DMS153 (cell line): Measurements from ENCODE around the gene ZC3H15.
"Not testable (repeated sequence)": the region's sequence is repeated elsewhere in the genome, so short reads cannot be mapped to it uniquely, and the experiment has no call there.

Experiments
- DNase-seq: peaks from one replicate; lab custom pipeline; 2025; lab: John Stamatoyannopoulos, UW

The ZC3H15 gene

GRCh38 chr2:186493564-186494085, 7.6 kb downstream of the ZC3H15 start:
- DNase-seq, result no peak

GRCh38 chr2:186496401-186496800, 10.3 kb downstream of the ZC3H15 start:
- no peak for DNase-seq

DNA sequence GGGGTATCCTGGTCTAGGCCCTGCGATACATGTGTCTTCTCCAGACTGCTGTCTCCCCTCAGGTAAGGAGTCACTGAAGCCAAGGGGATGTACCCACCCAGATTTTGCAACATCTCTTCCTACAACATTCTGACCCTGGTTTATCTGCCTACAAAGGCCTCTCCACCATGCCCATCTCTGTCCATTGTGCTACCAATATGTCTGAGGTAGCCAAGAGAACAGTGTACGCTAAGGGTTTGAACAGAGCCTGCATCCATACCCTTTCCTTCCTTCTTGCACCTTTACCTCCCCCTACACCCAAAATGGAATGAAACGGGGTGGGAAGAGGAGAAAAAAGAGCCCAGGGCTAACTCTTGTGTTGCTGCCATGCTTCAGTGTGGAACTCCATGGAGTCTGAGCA, 11.9 kb downstream of the ZC3H15 start:
- no peak for DNase-seq

DNA sequence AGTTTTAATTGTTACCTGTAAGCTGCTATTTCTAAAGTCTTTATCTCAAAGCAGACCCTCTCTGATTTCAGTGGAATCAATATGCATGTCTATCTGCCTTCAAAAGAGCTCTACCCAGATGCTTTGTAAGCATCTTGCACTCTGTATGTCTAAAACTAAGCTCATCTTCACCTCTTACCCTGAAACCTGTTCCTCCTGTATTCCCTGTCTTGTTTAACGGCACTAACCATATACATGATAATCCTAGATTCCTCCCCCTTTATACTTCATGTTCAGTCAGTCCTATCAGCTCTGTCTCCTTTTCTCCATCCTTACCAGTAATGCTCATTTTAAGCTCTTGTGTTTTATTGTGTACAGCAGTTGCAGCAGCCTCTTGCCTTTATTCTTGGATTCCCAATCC, 12.8 kb downstream of the ZC3H15 start:
- no peak for DNase-seq

DNA sequence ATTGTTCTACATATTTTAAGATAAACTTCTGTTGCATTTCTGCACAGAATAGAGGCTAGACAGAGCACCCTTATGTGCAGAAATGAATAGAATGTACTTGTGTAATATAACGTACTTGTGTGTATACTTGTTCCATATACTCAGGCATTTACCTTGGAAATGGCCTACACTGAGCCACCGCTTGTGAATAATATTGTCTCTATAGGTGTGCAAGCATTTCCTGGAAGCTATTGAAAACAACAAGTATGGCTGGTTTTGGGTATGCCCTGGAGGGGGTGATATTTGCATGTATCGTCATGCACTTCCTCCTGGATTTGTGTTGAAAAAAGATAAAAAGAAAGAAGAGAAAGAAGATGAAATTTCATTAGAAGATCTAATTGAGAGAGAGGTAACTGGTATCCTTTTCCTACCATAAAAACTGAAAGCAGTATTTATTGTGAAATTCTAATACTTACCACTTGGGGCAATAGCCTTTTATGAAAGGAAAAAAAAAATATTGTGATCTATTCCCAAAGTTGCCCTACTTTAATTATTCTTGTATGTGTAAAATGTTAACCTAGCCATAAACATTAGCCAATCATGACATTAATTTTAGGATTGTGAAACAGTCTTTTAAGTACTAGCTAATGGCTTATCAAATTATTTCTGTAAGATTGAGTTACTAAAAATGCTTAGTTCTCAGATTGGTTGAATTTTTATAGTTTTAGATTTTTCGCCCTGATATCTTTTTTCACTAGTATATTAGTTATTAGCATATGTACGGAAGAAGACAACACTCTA, 18.0 kb downstream of the ZC3H15 start:
- DNase-seq, result no peak

- DNase-seq, result no peak
Observed at GRCh38 chr2:186508263-186508662, 22.2 kb downstream of the ZC3H15 start.

GRCh38 chr2:186515376-186515775, 29.3 kb downstream of the ZC3H15 start:
- DNase-seq, result no peak

DNA sequence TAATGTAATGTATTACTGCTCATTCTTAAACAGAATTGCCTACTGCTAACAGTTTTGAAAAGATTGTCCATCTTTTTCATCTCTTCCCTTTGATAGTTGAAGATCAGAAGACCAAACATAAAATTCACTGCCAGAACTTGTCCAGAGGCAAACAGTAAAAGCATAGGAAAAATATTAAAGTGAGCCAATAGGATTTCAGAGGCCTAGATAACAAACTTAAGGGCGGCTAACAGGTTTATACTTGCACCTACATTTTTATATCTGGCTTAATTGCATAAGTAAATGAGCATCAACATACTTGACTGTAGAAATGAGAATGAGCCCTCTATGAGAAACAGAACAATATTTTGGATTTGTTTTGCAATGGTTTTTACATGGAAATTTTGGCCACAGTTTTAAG, 30.3 kb downstream of the ZC3H15 start:
- DNase-seq, result no peak

DNA sequence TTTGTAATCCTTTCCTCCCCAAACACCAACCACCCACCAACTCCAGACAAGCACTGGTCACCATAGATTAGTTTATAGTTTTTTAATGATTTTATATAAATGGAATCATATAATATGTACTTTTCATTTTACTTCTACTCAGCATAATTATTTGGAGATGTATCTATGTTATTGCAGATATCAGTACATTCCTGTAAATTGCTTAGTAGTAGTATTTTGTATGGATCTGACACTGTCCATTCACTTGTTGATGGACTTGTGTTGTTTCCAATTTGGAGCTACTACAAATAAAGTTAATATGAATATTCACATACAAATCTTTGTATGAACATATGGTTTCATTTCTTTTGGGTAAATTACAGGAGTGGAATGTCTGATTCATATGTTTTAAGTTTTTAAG, 31.0 kb downstream of the ZC3H15 start:
- no peak for DNase-seq

DNA sequence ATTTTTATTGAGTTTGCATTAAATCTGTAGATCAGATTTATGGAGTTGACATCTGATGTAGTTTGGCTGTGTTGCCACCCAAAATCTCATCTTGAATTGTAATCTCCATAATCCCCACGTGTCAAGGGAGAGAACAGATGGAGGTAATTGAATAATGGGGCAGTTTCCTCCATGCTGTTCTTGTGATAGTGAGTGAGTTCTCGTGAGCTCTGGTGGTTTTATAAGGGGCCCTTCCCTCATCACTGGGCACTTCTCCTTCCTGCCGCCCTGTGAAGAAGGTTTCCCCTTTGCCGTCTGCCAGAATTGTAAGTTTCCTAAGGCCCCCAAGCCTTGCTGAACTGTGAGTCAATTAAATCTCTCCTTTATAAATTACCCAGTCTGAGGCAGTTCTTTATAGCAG, 32.2 kb downstream of the ZC3H15 start:
- DNase-seq, result no peak

GRCh38 chr2:186518945-186519344, 32.9 kb downstream of the ZC3H15 start:
- DNase-seq, result no peak

DNA sequence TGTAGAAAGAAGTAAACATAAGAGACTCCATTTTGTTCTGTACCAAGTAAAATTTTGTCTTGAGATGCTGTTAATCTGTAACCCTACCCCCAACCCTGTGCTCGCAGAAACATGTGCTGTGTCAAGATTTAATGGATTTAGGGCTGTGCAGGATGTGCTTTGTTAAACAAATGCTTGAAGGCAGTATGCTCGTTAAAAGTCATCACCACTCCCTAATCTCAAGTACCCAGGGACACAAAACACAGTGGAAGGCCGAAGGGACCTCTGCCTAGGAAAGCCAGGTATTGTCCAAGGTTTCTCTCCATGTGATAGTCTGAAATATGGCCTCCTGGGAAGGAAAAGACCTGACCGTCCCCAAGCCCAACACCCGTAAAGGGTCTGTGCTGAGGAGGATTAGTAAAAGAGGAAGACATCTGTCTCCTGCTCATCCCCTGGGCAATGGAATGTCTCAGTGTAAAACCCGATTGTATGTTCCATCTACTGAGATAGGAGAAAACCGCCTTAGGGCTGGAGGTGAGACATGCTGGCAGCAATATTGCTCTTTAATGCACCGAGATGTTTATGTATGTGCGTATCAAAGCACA, 35.6 kb downstream of the ZC3H15 start:
- DNase-seq, result not testable (repeated sequence)

- DNase-seq, result no peak
Observed at GRCh38 chr2:186522450-186522849, 36.4 kb downstream of the ZC3H15 start.

DNA sequence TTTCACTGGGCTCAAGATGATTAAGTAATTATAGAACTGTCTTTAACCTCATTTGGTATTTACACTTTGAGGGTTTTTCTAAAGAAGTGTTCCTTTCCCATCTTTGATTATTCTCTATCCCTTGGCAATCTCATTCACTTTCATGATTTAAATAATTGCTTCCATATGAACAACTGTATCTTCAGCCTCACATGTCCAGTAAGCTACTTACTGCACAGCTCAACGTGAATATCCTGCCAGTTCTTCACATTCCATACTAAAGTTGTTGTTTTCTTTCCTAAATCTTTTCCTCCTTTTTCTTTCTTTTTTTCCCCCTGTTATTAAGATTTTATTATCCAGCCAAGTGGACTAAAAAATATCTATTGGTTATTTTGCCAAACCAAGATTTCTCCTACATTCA, 37.7 kb downstream of the ZC3H15 start:
- no peak for DNase-seq

DNA sequence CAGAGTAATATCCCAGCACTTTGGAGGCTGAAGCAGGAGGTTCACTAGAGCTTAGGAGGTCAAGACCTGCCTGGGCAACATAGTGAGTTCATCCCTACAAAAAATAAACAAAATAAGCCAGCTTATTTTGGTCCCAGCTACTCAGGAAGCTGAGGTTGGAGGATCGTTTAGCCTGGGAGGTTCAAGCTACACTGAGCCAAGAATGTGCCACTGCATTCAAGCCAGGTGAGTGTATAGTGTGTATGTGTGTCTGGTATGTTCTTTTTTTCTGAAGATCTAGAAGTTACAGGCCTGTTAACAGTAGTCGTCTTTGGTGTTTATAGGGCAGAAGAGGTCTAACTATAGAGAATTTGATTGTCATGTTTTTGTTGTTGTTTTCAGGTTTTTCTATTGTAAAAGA, 40.2 kb downstream of the ZC3H15 start:
- DNase-seq, result no peak

DNA sequence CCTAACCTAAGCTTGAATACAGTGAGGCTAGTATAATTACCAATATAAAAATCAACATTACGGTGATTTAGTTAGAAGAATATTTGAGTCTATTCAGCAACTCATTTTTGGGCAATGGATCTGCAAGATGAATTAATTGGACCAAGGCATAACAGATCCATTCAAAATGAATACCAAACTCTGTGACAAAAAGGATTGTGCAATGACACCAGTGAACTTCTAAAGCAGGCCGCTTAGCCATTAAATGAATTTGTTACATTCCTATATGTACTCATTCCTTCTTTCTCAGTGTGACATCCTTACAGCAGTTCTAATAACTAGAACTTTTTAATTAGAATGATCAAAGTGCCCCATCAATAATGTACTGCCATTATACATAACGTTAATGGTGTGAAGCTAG, 44.3 kb downstream of the ZC3H15 start:
- no peak for DNase-seq

- no peak for DNase-seq
Observed at GRCh38 chr2:186531257-186531775, 45.3 kb downstream of the ZC3H15 start.

GRCh38 chr2:186532891-186533290, 46.8 kb downstream of the ZC3H15 start:
- no peak for DNase-seq

DNA sequence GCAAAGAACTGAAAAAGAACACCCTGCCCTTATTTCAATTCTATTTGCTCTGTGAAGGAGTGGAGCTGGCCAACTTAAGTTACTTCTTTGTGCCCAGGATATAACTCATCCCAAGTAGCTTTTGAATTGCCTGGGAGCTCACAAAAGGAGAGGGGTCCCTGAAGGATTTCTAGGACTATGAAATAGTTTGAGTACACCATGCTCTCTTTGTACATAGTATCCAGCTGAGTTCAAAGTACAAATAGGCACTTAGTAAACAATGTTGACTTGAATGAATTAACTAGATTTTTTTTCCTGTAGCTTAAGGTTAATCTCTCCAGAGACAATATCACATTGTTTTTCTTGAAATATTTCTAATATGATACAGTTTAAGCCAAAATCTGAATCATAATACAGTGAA, 47.7 kb downstream of the ZC3H15 start:
- DNase-seq, result no peak

- no peak for DNase-seq
Observed at GRCh38 chr2:186534406-186534805, 48.3 kb downstream of the ZC3H15 start.

- no peak for DNase-seq
Observed at GRCh38 chr2:186535861-186536260, 49.8 kb downstream of the ZC3H15 start.

DNA sequence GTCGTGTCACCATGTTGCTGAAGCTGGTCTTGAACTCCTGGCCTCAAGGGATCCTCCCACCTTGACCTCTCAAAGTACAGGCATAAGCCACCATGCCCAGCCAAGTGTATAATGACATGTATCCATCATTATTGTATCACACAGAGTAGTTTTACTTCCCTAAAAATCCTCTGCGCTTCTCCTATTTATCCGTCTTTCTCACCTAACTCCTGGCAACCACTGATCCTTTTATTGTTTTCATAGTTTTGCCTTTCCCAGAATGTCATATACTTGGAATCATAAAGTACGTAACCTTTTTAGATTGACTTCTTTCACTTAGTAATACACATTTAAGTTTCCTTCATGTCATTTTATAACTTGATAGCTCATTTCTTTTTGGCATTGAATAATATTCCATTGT, 51.0 kb downstream of the ZC3H15 start:
- no peak for DNase-seq

GRCh38 chr2:186540941-186541340, 54.9 kb downstream of the ZC3H15 start:
- no peak for DNase-seq

- no peak for DNase-seq
Observed at GRCh38 chr2:186542002-186542401, 55.9 kb downstream of the ZC3H15 start.
